HUES64 (cell line): ENCODE data around the gene FER.
"Not testable (repeated sequence)": the region's sequence is repeated elsewhere in the genome, so short reads cannot be mapped to it uniquely, and the experiment has no call there.

Experiments used
- H3K27ac ChIP-seq: 2 replicates; pipeline ENCODE4 v1.7.0; 2013; ENCODE audit warnings: low read depth, low read length, inconsistent platforms
- H3K27me3 ChIP-seq: 2 replicates; pipeline ENCODE4 v1.6.1; 2013; ENCODE audit warnings: mild to moderate bottlenecking, low read length; ENCODE audit not compliant: insufficient read depth
- H3K36me3 ChIP-seq: 2 replicates; pipeline ENCODE4 v1.6.1; 2013; ENCODE audit warnings: mild to moderate bottlenecking, low read length; ENCODE audit not compliant: insufficient read depth
- H3K4me1 ChIP-seq: 2 replicates; pipeline ENCODE4 v1.6.1; 2013; ENCODE audit warnings: mild to moderate bottlenecking, low read length, moderate library complexity; ENCODE audit not compliant: insufficient read depth
- H3K4me3 ChIP-seq: 2 replicates; pipeline ENCODE4 v1.5.1; 2013; ENCODE audit warnings: mild to moderate bottlenecking, low read length, moderate library complexity
- H3K9ac ChIP-seq: 2 replicates; pipeline ENCODE4 v1.6.1; 2013; ENCODE audit warnings: mild to moderate bottlenecking, low read depth, low read length
- H3K9me3 ChIP-seq: 2 replicates; pipeline ENCODE4 v1.6.1; 2013; ENCODE audit warnings: low read depth, low read length; ENCODE audit not compliant: insufficient read depth
- WGBS: fragments of 150-250, 120-280 bp; methylation state at CpG from one replicate; pipeline ENCODE4 v1.1.7; 2013; ENCODE audit warnings: missing lambda C conversion rate; 5-methylcytosine and 5-hydroxymethylcytosine counted together

FER gene

DNA sequence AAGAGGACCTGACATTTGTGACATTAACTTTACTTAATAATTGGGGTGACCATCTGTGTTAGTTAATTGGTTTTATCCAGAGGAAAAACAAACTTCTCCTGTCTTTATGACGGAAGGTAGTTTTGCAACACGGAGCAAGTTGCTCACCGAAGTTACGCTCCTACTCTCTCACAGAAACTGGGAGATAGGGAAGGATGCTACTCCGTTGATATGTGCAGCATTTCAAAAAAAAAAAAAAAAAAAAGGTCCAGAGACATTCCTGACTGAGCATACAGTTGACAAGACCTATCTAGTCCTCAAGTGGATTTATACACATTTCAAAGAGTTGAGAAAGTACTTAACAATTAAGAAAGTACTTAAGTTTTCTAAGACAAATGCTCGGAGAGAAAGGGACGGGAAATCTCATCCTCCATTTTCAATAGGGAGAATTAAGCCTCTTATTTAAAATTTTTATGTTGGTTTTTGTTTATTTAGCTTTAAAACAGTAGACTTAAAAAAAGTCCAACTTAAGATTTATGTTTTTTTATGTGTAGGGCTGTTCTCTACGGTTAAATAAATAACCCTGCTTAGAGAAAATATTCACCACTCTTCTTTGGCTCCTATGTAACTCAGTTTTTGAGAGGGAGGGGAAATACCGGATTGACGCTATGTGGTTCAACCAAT is 455 bp upstream of the FER start:
- Histone ChIP-seq H3K9ac (peak overlapping the region; percentile 97), H3K4me1 (peaks cover 23% of the 10 kb centered on the region), H3K9me3 (peaks cover 5% of the 10 kb centered on the region; the same call in 1 of the 2 replicates), H3K4me3 (peak overlapping the region; percentile 93), H3K27me3 (no peaks in the 10 kb centered on the region), H3K27ac (peak overlapping the region; percentile 100; the same call in 1 of the 2 replicates), H3K36me3 (no peaks in the 10 kb centered on the region)
- 48% methylated on average over 7 of the region's 10 CpGs for WGBS

DNA sequence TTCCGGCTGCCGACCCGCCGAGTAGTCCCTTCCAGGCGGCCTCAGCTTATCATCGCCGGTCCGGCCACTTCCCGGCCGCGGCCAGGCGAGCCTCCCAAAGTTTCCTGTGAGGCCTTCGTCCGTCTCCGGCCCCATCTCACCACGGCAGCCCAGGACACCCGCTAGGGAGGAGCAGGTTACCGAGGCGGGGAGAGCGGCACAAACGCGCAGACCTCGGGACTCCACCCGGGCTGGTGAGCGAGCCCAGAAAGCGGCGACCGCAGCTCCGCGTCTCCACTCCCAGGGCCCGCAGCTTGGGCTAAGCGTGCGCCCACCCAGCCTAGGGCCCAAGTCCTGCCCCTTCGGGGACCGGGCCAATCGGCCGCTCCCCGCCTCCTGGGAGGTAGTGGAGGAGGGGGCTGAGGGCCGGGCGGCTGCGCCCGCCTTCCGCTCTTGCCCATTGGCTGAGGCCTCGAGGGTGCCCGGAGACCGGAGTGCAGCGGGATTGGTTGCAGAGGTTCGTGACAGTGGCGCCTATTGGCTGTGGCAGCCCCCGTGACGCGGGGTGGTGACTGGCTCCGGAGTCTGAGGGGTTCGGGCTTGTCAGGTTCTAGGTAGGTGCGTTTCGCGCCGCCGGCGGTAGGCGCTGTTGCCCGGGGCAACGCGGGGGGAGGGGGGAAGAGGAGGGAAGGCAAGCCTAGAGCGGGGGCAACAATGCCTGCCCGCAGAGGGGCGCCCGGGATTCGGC is 867 bp downstream of the FER start:
- Histone ChIP-seq H3K36me3 (no peaks in the 10 kb centered on the region), H3K4me3 (peak overlapping the region; percentile 93), H3K27me3 (no peaks in the 10 kb centered on the region), H3K9ac (peak overlapping the region; percentile 97), H3K27ac (peak overlapping the region; percentile 100), H3K9me3 (no peaks in the 10 kb centered on the region), H3K4me1 (peaks cover 17% of the 10 kb centered on the region)
- under 1% methylated on average over 69 of the region's 69 CpGs for WGBS

DNA sequence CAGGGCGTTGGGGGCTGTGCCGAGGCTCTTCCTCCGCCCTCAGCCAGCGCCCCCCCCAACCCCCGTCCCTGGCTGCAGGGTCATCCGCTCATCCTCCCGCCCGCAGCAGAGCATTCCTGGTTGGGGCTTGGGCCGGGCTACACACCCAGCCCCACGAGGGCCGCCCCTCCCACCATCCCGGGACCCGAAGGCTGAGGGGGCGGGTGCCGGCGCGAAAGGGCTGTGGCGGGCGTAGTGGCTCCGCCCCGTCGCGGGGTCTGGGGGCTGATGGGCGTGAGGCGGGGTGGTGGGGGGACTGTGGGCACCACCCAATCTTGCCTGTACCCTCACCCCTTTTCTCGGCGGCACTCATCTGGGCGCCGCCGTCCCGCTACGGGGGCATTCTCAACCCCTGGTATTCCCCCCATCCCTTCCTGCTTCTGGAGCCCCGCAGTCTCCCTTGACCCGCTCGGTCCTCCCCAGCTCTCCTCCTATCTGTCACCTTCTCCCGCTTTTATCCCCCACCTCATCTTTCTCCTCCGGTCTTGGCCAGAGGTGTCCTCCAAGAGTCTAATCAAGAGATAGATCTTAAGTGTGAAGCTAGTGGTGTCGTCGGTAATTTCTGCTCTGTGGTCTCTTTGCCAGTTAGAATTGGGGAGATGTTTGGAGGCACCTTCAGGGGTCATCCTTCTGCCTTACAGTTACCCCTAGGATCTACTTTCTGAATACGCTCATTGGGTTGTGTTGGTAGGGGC is 1.6 kb downstream of the FER start:
- H3K36me3 ChIP-seq: no peaks in the 10 kb centered on the region
- H3K27me3 ChIP-seq: no peaks in the 10 kb centered on the region
- peak overlapping the region; percentile 93 for H3K4me3 ChIP-seq
- 3% methylated on average over 37 of the region's 40 CpGs for WGBS
- peaks cover 10% of the 10 kb centered on the region for H3K4me1 ChIP-seq
- peak overlapping the region; percentile 58 for H3K9ac ChIP-seq
- peak overlapping the region; percentile 84 for H3K27ac ChIP-seq
- H3K9me3 ChIP-seq: no peaks in the 10 kb centered on the region

DNA sequence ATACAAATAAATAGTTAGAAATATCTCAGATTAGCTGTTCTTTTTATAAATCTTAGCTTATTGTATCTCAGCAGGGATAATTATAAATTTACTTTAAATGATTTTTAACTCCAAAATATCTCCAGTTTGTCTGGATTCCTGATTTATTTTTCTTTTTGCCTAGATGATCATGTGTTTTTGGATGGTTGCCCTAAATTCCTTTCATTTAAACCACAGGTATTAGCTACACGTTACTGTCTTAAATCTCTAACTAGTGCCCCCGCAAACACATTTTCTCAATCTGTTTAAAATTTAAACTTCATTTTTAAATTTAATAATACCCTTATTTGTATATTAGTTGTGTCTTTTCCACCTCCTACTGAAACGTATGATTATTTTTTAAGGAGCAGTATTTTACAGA is 5.6 kb downstream of the FER start:
- no peak overlapping the region for H3K27ac ChIP-seq
- no peaks in the 10 kb centered on the region for H3K27me3 ChIP-seq
- no peaks in the 10 kb centered on the region for H3K4me1 ChIP-seq
- no peaks in the 10 kb centered on the region for H3K9me3 ChIP-seq
- no peaks in the 10 kb centered on the region for H3K36me3 ChIP-seq
- WGBS: 92% methylated on average over 2 of the region's 3 CpGs
- H3K4me3 ChIP-seq: no peak overlapping the region
- H3K9ac ChIP-seq: no peak overlapping the region

GRCh38 chr5:108753877-108754276 is 6.2 kb downstream of the FER start:
- Histone ChIP-seq H3K9ac (no peak overlapping the region), H3K27me3 (no peaks in the 10 kb centered on the region), H3K36me3 (no peaks in the 10 kb centered on the region), H3K9me3 (no peaks in the 10 kb centered on the region), H3K27ac (no peak overlapping the region), H3K4me3 (no peak overlapping the region), H3K4me1 (no peaks in the 10 kb centered on the region)
- 92% methylated on average over 6 of the region's 6 CpGs for WGBS

GRCh38 chr5:108760512-108760911 is 12.8 kb downstream of the FER start:
- no peak overlapping the region for H3K9ac ChIP-seq
- H3K27me3 ChIP-seq: no peaks in the 10 kb centered on the region
- no CpG with 5 or more reads among the region's 1 CpG for WGBS
- H3K27ac ChIP-seq: no peak overlapping the region
- peaks cover 17% of the 10 kb centered on the region; the same call in 1 of the 2 replicates for H3K4me1 ChIP-seq
- no peak overlapping the region for H3K4me3 ChIP-seq
- no peaks in the 10 kb centered on the region for H3K36me3 ChIP-seq
- peaks cover 8% of the 10 kb centered on the region; the same call in 1 of the 2 replicates for H3K9me3 ChIP-seq

GRCh38 chr5:108762660-108763059 is 15.0 kb downstream of the FER start:
- Histone ChIP-seq H3K9me3 (peaks cover 8% of the 10 kb centered on the region; the same call in 1 of the 2 replicates), H3K27me3 (no peaks in the 10 kb centered on the region), H3K36me3 (no peaks in the 10 kb centered on the region), H3K9ac (no peak overlapping the region), H3K27ac (no peak overlapping the region), H3K4me3 (no peak overlapping the region), H3K4me1 (peaks cover 17% of the 10 kb centered on the region; the same call in 1 of the 2 replicates)
- 83% methylated on average over 3 of the region's 3 CpGs for WGBS

- H3K9ac ChIP-seq: no peak overlapping the region
- WGBS: 100% methylated on average over 1 of the region's 3 CpGs
- no peak overlapping the region for H3K27ac ChIP-seq
- no peaks in the 10 kb centered on the region for H3K36me3 ChIP-seq
- H3K4me1 ChIP-seq: peaks cover 17% of the 10 kb centered on the region; the same call in 1 of the 2 replicates
- no peak overlapping the region for H3K4me3 ChIP-seq
- peaks cover 8% of the 10 kb centered on the region; the same call in 1 of the 2 replicates for H3K9me3 ChIP-seq
- H3K27me3 ChIP-seq: no peaks in the 10 kb centered on the region
Observed at GRCh38 chr5:108763222-108763916, 15.7 kb downstream of the FER start.

- no peaks in the 10 kb centered on the region for H3K9me3 ChIP-seq
- H3K9ac ChIP-seq: no peak overlapping the region
- H3K36me3 ChIP-seq: no peaks in the 10 kb centered on the region
- H3K27me3 ChIP-seq: no peaks in the 10 kb centered on the region
- peaks cover 17% of the 10 kb centered on the region; the same call in 1 of the 2 replicates for H3K4me1 ChIP-seq
- no peak overlapping the region for H3K4me3 ChIP-seq
- H3K27ac ChIP-seq: no peak overlapping the region
Observed at GRCh38 chr5:108765647-108766046, 17.9 kb downstream of the FER start.

- 91% methylated on average over 5 of the region's 5 CpGs for WGBS
Observed at GRCh38 chr5:108766916-108767315, 19.2 kb downstream of the FER start.

More at GRCh38 chr5:108766916-108767315, 19.2 kb downstream of the FER start:
- not testable (repeated sequence) for H3K27me3 ChIP-seq, H3K9ac ChIP-seq, H3K36me3 ChIP-seq, H3K4me3 ChIP-seq, H3K9me3 ChIP-seq, H3K27ac ChIP-seq
- H3K4me1 ChIP-seq: peaks cover 17% of the 10 kb centered on the region; the same call in 1 of the 2 replicates
